Kidney epithelial cell (primary cell): ENCODE results near the gene THEM5. TPM values are rescaled to one million over a fixed set of nuclear protein-coding genes. Genes with fewer than 3 reads are reported as not detected.
"Not testable (repeated sequence)": the region's sequence is repeated elsewhere in the genome, so short reads cannot be mapped to it uniquely, and the experiment has no call there.

ENCODE experiments used
- DNase-seq: peaks from one replicate; pipeline ENCODE4 v3.0.0-alpha.2; 2010; ENCODE audit warnings: low read depth
- H3K27me3 ChIP-seq: 2 replicates; pipeline ENCODE4 v1.6.0; 2011; ENCODE audit warnings: low read length; ENCODE audit not compliant: control insufficient read depth, insufficient read depth
- H3K36me3 ChIP-seq: 2 replicates; pipeline ENCODE4 v1.5.1; 2011; ENCODE audit warnings: low read length; ENCODE audit not compliant: control insufficient read depth, insufficient read depth
- H3K4me3 ChIP-seq: 2 replicates; pipeline ENCODE4 v1.5.1; 2011; ENCODE audit warnings: low read depth, mild to moderate bottlenecking, control low read depth, low read length
- CTCF ChIP-seq: IDR thresholded peaks from 2 replicates; pipeline ENCODE4 v1.5.1; 2011; ENCODE audit warnings: mild to moderate bottlenecking, moderate library complexity, low read length, control low read depth, inconsistent platforms; ENCODE audit not compliant: insufficient read depth, poor library complexity, severe bottlenecking
- total RNA-seq: library from RNA; depleted of rRNA; stranded (reverse); fragments of >200 nt; gene quantifications from 2 replicates; pipeline ENCODE4 v1.2.3, GENCODE V29; 2015

The THEM5 gene
- total RNA-seq, 1 donor from 2014 or later = not detected

DNA sequence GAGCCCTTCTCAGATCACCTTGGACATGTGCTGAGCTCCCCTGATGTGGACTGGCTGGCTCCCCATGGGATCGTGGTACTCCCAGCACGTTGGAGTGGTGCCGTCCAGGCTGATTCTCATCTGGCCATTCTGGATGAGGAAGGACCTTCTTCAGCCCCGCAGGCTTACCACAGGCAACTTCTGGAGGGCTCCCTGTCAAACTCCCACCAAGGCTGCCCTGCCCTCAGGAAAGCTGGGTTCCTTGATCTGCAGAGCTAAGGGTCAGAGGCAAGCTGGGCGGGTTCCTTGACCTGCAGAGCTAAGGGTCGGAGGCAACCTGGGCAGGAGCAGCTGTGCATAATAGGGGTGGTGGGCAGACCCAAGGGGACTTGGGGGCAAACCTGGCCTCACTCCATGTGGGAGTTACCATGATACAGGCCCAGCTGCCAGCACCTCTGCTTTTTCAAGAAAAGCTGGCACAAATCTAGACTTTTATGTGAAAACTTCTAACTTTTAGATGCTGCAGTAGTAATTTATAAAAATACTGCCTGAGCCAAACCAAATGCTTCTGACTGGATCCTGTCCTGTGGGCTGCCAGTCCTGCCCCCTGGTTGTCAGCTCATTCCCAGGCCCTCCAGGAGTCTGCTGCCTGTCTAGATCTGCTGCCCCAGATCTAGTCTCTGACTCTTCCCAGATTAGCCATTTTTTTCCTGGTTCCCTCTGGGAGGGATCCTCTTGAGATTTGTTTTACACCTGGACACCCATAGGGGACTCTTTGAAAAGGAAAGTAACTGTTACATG, 5.6 kb upstream of the THEM5 start:
- Histone ChIP-seq H3K4me3 (no peak overlapping the region), H3K27me3 (no peaks in the 10 kb centered on the region), H3K36me3 (no peaks in the 10 kb centered on the region)
- DNase-seq = no peak
- TF ChIP-seq CTCF = no peak

DNA sequence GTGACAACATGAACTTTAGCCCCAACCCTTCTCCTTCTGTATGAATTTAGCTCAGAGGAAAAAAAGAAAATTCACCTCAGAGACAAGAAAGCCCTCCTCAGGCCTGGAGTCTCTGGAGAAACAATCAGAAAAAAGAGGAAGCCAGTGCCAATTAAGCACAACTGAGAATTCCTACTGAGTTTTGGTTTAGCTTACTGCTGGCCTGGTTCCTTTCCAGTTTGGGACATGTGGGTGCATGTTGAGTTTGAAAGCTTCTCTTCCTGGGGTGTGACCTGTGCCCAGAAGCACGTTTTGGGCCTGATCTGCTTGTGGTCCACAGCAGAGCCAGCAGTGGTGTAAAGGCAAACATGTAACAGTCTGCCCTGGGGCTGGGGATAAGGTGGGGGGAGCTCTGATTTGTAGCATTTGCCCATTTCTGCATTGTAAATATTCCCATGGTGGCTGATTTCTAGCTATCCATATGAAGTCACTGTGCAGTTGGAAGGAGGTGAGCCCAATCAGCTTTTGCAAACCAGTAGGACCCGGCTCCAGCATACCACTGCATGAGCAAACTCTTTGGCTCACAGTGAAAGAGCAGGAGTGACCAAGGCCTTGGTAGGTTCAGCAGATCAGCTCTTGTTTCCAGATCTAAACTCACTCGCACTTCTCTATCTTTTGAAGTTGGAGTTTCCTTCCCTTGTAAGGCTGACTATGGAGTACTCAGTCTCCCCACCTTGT, 4.7 kb upstream of the THEM5 start:
- no peaks in the 10 kb centered on the region for H3K27me3 ChIP-seq
- no peaks in the 10 kb centered on the region for H3K36me3 ChIP-seq
- no peak overlapping the region for H3K4me3 ChIP-seq
- no peak for DNase-seq
- no peak for TF ChIP-seq CTCF

GRCh38 chr1:151855933-151856332, 2.4 kb upstream of the THEM5 start:
- no peak for TF ChIP-seq CTCF
- peaks cover 7% of the 10 kb centered on the region for H3K27me3 ChIP-seq
- no peak for DNase-seq
- no peaks in the 10 kb centered on the region for H3K36me3 ChIP-seq
- no peak overlapping the region for H3K4me3 ChIP-seq

- not testable (repeated sequence) for H3K4me3 ChIP-seq, DNase-seq, H3K27me3 ChIP-seq, H3K36me3 ChIP-seq
These were observed 2.0 kb upstream of the THEM5 start for GRCh38 chr1:151855516-151855915.

DNA sequence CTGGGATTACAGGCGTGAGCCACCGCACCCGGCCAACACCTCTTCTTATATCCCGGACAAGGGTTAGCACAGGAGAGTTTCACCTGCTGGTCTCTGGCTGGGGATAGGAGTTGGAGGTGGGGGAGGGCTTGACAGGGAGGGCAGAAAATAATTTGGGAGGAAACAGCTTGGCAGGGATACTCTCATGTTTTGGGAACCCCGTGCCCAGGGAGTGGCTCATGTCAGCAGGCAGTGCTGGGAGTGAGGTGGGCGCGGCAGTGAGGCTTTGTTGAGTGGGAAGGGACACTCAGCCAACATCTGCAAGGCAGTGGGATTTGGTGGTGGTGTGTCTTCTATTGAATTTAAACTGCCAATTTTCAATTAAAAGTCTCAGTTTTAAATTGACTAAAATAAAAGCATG, 1.1 kb upstream of the THEM5 start:
- no peak overlapping the region for H3K4me3 ChIP-seq
- no peak for DNase-seq
- TF ChIP-seq CTCF = no peak
- peaks cover 7% of the 10 kb centered on the region for H3K27me3 ChIP-seq
- no peaks in the 10 kb centered on the region for H3K36me3 ChIP-seq

DNA sequence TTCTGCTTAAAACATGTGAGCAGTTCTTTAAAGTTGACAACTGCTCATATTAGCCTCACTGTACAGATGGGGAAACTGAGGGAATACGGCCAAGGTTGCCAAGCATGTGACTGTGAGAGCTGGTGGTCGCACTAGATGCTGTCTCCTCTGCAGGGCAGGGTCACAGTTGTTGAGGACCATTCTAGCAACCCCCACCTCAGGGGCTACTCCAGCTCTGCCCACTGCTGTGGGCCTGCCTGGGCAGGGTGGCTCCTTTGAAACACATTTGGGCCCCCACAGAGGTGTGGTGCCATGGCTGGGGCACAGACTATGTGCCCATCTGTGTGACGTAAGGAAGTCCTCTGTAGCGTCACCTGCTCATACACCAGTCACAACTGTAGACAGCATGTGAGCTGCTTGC, 779 bp downstream of the THEM5 start:
- DNase-seq = no peak
- Histone ChIP-seq H3K4me3 (no peak overlapping the region), H3K36me3 (no peaks in the 10 kb centered on the region), H3K27me3 (peaks cover 7% of the 10 kb centered on the region)
- TF ChIP-seq CTCF = no peak
